Measurements from ENCODE around the gene DOK3. TPM values are rescaled to one million over a fixed set of nuclear protein-coding genes. Genes with fewer than 3 reads are reported as not detected.

DOK3 gene
- total and polyA plus RNA-seq, 2 of the 13 experiments (the other 11 are each of a cell fraction or from before 2014, with no cell fraction given), result 1.4 to 1.5 TPM

DNA sequence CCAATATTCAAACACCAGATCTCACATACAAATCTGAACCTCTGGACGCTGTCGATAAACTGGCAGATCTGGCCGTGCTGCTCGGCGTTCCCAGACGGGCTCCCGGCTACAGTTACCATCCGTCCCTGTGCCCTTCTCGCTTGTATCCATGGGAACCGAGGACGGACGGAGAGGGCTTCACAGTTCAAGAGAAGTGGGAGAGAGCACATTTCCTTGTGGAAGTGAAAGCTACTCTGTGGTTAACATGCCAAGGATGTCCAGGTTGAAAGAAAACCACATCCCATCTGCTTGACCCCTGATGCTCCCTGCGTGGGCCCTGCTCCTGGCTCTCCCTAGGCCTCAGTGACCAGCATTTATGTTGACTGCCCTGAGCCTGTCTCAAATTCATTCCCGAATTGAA is 29.9 kb downstream of the DOK3 start (continued):
- TF ChIP-seq, protein P1, sequence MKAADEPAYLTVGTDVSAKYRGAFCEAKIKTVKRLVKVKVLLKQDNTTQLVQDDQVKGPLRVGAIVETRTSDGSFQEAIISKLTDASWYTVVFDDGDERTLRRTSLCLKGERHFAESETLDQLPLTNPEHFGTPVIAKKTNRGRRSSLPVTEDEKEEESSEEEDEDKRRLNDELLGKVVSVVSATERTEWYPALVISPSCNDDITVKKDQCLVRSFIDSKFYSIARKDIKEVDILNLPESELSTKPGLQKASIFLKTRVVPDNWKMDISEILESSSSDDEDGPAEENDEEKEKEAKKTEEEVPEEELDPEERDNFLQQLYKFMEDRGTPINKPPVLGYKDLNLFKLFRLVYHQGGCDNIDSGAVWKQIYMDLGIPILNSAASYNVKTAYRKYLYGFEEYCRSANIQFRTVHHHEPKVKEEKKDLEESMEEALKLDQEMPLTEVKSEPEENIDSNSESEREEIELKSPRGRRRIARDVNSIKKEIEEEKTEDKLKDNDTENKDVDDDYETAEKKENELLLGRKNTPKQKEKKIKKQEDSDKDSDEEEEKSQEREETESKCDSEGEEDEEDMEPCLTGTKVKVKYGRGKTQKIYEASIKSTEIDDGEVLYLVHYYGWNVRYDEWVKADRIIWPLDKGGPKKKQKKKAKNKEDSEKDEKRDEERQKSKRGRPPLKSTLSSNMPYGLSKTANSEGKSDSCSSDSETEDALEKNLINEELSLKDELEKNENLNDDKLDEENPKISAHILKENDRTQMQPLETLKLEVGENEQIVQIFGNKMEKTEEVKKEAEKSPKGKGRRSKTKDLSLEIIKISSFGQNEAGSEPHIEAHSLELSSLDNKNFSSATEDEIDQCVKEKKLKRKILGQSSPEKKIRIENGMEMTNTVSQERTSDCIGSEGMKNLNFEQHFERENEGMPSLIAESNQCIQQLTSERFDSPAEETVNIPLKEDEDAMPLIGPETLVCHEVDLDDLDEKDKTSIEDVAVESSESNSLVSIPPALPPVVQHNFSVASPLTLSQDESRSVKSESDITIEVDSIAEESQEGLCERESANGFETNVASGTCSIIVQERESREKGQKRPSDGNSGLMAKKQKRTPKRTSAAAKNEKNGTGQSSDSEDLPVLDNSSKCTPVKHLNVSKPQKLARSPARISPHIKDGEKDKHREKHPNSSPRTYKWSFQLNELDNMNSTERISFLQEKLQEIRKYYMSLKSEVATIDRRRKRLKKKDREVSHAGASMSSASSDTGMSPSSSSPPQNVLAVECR (CRISPR knock-in tag; IDR thresholded peaks at IDR 0.05; ENCODE audit: borderline replicate concordance), result no peak
- TF ChIP-seq MIER3 (CRISPR knock-in tag; IDR thresholded peaks at IDR 0.05; ENCODE audit: borderline replicate concordance) (no peak), ZNF3 (CRISPR knock-in tag; IDR thresholded peaks at IDR 0.05) (no peak), KDM2A (CRISPR knock-in tag; IDR thresholded peaks at IDR 0.05; ENCODE audit: borderline replicate concordance, low read depth) (no peak)
- TF ChIP-seq, protein P2, sequence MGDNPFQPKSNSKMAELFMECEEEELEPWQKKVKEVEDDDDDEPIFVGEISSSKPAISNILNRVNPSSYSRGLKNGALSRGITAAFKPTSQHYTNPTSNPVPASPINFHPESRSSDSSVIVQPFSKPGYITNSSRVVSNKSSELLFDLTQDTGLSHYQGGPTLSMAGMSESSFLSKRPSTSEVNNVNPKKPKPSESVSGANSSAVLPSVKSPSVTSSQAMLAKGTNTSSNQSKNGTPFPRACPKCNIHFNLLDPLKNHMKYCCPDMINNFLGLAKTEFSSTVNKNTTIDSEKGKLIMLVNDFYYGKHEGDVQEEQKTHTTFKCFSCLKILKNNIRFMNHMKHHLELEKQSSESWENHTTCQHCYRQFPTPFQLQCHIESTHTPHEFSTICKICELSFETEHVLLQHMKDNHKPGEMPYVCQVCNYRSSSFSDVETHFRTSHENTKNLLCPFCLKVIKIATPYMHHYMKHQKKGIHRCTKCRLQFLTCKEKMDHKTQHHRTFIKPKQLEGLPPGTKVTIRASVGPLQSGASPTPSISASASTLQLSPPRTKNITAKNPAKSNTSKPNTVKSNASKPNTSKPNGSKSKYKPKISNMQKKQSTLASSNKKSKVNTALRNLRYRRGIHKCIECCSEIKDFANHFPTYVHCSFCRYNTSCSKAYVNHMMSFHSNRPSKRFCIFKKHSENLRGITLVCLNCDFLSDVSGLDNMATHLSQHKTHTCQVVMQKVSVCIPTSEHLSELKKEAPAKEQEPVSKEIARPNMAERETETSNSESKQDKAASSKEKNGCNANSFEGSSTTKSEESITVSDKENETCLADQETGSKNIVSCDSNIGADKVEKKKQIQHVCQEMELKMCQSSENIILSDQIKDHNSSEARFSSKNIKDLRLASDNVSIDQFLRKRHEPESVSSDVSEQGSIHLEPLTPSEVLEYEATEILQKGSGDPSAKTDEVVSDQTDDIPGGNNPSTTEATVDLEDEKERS (CRISPR knock-in tag; IDR thresholded peaks at IDR 0.05), result no peak
